Liver (tissue), 3 donors: ENCODE results near the gene NGB.

Experiments
- EGR1 ChIP-seq, 2 donors: IDR thresholded peaks; 2 replicates each; pipeline ENCODE4 v1.6.1; 2016 to 2018; ENCODE audit warnings: antibody characterized with exemption in 2 of 2, low read depth in 2 of 2
- FOXA1 ChIP-seq: IDR thresholded peaks from 2 replicates; pipeline ENCODE4 v1.6.1; 2016; ENCODE audit warnings: antibody characterized with exemption
- GABPA ChIP-seq, 2 donors: IDR thresholded peaks in 1 of 2; conservative IDR thresholded peaks in 1 of 2; 2 replicates each; pipeline ENCODE4 v1.6.1; 2016; ENCODE audit warnings: antibody characterized with exemption in 2 of 2, mild to moderate bottlenecking in 1 of 2, moderate library complexity in 1 of 2
- RAD21 ChIP-seq, 2 donors: IDR thresholded peaks; 2 replicates each; pipeline ENCODE4 v1.6.1; 2016; ENCODE audit warnings: antibody characterized with exemption in 2 of 2, mild to moderate bottlenecking in 2 of 2
- SP1 ChIP-seq: IDR thresholded peaks from 2 replicates; pipeline ENCODE4 v1.6.1; 2018; ENCODE audit warnings: antibody characterized with exemption, mild to moderate bottlenecking
- YY1 ChIP-seq: IDR thresholded peaks from 2 replicates; pipeline ENCODE4 v1.6.1; 2016; ENCODE audit warnings: antibody characterized with exemption, mild to moderate bottlenecking
- TF ChIP-seq, protein P1 (sequence below): fragments of 150-350 bp; IDR thresholded peaks from 2 replicates; pipeline ENCODE4 v1.5.1; 2017; ENCODE audit warnings: improper control_type of control experiment, low read depth, low read length; ENCODE audit not compliant: missing input control
- TF ChIP-seq, protein P2 (sequence below): IDR thresholded peaks from 2 replicates; pipeline ENCODE4 v1.6.1; 2016; ENCODE audit warnings: antibody characterized with exemption
- TF ChIP-seq, protein P3 (sequence below): IDR thresholded peaks from 2 replicates; pipeline ENCODE4 v1.6.1; 2016; ENCODE audit warnings: antibody characterized with exemption, mild to moderate bottlenecking
- donor health status: healthy.
- donor health status: healthy.

DNA sequence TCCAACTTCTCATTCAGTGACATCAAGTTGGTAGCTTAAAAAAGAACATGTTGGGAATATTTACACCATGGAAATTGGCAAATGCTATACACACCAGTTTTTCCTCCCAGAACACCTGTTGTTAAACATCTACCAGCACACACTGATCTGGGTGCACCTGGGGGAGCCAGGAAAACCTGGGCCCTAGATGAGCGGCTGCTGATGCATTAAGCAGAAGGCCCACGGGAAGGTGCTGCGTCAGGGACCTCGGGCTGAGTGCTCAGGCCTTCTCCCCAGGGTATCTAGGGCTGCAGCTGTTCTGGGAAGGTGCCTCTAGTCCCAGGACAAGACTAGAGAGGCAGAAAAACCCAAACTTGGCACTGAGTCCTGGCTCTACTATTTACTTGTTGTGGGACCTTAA is 2.8 kb upstream of the NGB start:
- TF ChIP-seq EGR1 (IDR thresholded peaks at IDR 0.05; ENCODE audit: low read depth in 2 of 2) (no peak), FOXA1 (no peak), SP1 (no peak), YY1 (no peak), GABPA (IDR thresholded peaks at IDR 0.05 in 1 of 2, conservative IDR thresholded peaks at IDR 0.05 in 1 of 2) (no peak), RAD21 (IDR thresholded peaks at IDR 0.05) (no peak)
- TF ChIP-seq, protein P1, sequence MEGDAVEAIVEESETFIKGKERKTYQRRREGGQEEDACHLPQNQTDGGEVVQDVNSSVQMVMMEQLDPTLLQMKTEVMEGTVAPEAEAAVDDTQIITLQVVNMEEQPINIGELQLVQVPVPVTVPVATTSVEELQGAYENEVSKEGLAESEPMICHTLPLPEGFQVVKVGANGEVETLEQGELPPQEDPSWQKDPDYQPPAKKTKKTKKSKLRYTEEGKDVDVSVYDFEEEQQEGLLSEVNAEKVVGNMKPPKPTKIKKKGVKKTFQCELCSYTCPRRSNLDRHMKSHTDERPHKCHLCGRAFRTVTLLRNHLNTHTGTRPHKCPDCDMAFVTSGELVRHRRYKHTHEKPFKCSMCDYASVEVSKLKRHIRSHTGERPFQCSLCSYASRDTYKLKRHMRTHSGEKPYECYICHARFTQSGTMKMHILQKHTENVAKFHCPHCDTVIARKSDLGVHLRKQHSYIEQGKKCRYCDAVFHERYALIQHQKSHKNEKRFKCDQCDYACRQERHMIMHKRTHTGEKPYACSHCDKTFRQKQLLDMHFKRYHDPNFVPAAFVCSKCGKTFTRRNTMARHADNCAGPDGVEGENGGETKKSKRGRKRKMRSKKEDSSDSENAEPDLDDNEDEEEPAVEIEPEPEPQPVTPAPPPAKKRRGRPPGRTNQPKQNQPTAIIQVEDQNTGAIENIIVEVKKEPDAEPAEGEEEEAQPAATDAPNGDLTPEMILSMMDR = no peak
- TF ChIP-seq, protein P2, sequence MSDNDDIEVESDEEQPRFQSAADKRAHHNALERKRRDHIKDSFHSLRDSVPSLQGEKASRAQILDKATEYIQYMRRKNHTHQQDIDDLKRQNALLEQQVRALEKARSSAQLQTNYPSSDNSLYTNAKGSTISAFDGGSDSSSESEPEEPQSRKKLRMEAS = no peak
- TF ChIP-seq, protein P3, sequence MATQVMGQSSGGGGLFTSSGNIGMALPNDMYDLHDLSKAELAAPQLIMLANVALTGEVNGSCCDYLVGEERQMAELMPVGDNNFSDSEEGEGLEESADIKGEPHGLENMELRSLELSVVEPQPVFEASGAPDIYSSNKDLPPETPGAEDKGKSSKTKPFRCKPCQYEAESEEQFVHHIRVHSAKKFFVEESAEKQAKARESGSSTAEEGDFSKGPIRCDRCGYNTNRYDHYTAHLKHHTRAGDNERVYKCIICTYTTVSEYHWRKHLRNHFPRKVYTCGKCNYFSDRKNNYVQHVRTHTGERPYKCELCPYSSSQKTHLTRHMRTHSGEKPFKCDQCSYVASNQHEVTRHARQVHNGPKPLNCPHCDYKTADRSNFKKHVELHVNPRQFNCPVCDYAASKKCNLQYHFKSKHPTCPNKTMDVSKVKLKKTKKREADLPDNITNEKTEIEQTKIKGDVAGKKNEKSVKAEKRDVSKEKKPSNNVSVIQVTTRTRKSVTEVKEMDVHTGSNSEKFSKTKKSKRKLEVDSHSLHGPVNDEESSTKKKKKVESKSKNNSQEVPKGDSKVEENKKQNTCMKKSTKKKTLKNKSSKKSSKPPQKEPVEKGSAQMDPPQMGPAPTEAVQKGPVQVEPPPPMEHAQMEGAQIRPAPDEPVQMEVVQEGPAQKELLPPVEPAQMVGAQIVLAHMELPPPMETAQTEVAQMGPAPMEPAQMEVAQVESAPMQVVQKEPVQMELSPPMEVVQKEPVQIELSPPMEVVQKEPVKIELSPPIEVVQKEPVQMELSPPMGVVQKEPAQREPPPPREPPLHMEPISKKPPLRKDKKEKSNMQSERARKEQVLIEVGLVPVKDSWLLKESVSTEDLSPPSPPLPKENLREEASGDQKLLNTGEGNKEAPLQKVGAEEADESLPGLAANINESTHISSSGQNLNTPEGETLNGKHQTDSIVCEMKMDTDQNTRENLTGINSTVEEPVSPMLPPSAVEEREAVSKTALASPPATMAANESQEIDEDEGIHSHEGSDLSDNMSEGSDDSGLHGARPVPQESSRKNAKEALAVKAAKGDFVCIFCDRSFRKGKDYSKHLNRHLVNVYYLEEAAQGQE = no peak
